Vagina (tissue), 2 donors: ENCODE results near the gene DENND4A. TPM values are rescaled to one million over a fixed set of nuclear protein-coding genes. Genes with fewer than 3 reads are reported as not detected.

Experiments used
- DNase-seq, 2 donors: peaks; one replicate each; pipeline ENCODE4 v3.0.0-alpha.2; 2017; ENCODE audit errors: extremely low spot score in 2 of 2
- H3K27ac ChIP-seq: fragments of 200-600 bp; sonication (generic); one replicate; pipeline ENCODE4 v1.5.1; 2019
- H3K27me3 ChIP-seq: fragments of 200-600 bp; sonication (generic); one replicate; pipeline ENCODE4 v1.5.1; 2019
- H3K36me3 ChIP-seq, 2 donors: fragments of 200-600 bp; sonication (generic); one replicate each; pipeline ENCODE4 v1.5.1; 2017 to 2019
- H3K4me1 ChIP-seq: fragments of 200-600 bp; sonication (generic); one replicate; pipeline ENCODE4 v1.5.1; 2019
- H3K4me3 ChIP-seq, 2 donors: fragments of 200-600 bp; sonication (generic); 1 replicate in 1 of 2; 2 replicates in 1 of 2; pipeline ENCODE4 v1.5.1; 2016 to 2019
- H3K9me3 ChIP-seq: fragments of 200-600 bp; sonication (generic); one replicate; pipeline ENCODE4 v1.5.1; 2019
- CTCF ChIP-seq, 3 experiments: fragments of 450-650 bp in 2 of 3; fragments of 200-600 bp in 1 of 3; sonication (generic) in 1 of 3; IDR thresholded peaks; one replicate each; pipeline ENCODE4 v1.5.1; 2017 to 2019; ENCODE audit warnings: antibody characterized with exemption in 3 of 3, mild to moderate bottlenecking in 2 of 3, moderate library complexity in 2 of 3
- POLR2A ChIP-seq, 2 donors: fragments of 450-650 bp; IDR thresholded peaks; one replicate each; pipeline ENCODE4 v1.6.1; 2017; ENCODE audit warnings: antibody characterized with exemption in 2 of 2, mild to moderate bottlenecking in 2 of 2, moderate library complexity in 2 of 2
- POLR2AphosphoS5 ChIP-seq, 2 donors: sonication (generic); formaldehyde crosslinking; IDR thresholded peaks; one replicate each; pipeline ENCODE4 v1.9.0; 2017; ENCODE audit warnings: antibody characterized with exemption in 2 of 2, mild to moderate bottlenecking in 2 of 2, low read depth in 1 of 2; ENCODE audit not compliant: insufficient read depth in 1 of 2
- intact Hi-C: fragments of 100-400 bp; cut with DNase I; formaldehyde crosslinking; loops from one replicate; pipeline ENCODE4 v1.15.1; 2023
- total RNA-seq: library from RNA; depleted of rRNA; stranded (reverse); fragments of >200 nt; gene quantifications from one replicate; pipeline ENCODE4 v1.2.3, GENCODE V29; 2016

Gene DENND4A
- total RNA-seq, 1 donor from 2014 or later, result 28.7 TPM

GRCh38 chr15:65759441-65759840, 32.7 kb downstream of the DENND4A start:
- TF ChIP-seq POLR2AphosphoS5 (IDR thresholded peaks at IDR 0.05; ENCODE audit: insufficient read depth in 1 of 2, low read depth in 1 of 2) (no peak), POLR2A (IDR thresholded peaks at IDR 0.05) (no peak), CTCF (IDR thresholded peaks at IDR 0.05) (no peak)
- no peak overlapping the region for H3K4me3 ChIP-seq
- H3K9me3 ChIP-seq, result no peaks in the 10 kb centered on the region
- no peak overlapping the region for H3K27ac ChIP-seq
- intact Hi-C loops, result no loop called here
- H3K4me1 ChIP-seq, result no peaks in the 10 kb centered on the region
- no peaks in the 10 kb centered on the region for H3K27me3 ChIP-seq
- DNase-seq, result no peak
- peaks cover 0 to 6% of the 10 kb centered on the region in 2 donors for H3K36me3 ChIP-seq

DNA sequence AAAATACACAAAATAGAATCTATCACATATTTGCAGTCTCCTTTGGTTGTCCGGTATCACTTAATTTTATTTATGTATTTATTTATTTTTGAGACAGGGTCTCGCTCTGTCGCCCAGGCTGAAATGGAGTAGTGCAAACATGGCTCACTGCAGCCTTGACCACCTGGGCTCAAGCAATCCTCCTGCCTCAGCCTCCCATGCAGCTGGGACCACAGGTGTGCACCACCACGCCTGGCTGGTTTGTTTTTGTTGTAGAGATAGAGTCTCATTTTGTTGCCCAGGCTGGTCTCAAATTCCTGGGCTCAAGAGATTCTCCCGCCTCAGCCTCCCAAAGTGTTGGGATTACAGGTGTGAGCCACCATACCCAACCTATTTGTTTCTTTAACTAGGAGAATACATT, 33.9 kb downstream of the DENND4A start:
- no peak overlapping the region for H3K4me3 ChIP-seq
- TF ChIP-seq POLR2A (IDR thresholded peaks at IDR 0.05) (no peak), POLR2AphosphoS5 (IDR thresholded peaks at IDR 0.05; ENCODE audit: insufficient read depth in 1 of 2, low read depth in 1 of 2) (no peak)

DNA sequence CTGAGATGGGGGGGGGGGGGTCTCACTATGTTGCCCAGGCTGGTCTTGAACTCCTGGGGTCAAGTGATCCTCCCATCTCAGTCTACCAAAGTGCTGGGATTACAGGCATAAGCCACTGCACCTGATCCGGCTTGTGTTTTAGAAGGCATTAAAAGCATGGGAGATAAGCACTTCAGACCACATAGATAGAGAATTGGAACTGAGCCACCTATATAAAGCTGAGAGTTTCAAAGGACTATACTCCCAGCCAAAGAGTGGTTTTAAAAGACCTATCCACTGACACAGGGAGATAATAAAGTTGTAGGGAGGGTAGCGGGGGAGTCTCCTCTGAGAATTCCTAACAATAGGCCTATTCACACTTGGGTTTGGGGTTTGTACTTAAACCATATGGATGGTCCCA, 34.8 kb downstream of the DENND4A start:
- Histone ChIP-seq H3K27ac (no peak overlapping the region), H3K36me3 (peaks cover 0 to 6% of the 10 kb centered on the region in 2 donors), H3K4me1 (no peaks in the 10 kb centered on the region), H3K4me3 (no peak overlapping the region), H3K9me3 (no peaks in the 10 kb centered on the region), H3K27me3 (no peaks in the 10 kb centered on the region)
- DNase-seq, result no peak
- intact Hi-C loops, result no loop called here
- TF ChIP-seq CTCF (IDR thresholded peaks at IDR 0.05) (no peak), POLR2A (IDR thresholded peaks at IDR 0.05) (no peak)

More for the DNA sequence above, 33.9 kb downstream of the DENND4A start:
- Histone ChIP-seq H3K36me3 (peaks cover 0 to 6% of the 10 kb centered on the region in 2 donors), H3K27ac (no peak overlapping the region), H3K27me3 (no peaks in the 10 kb centered on the region), H3K9me3 (no peaks in the 10 kb centered on the region), H3K4me1 (no peaks in the 10 kb centered on the region)
- DNase-seq, result no peak
- intact Hi-C loops, result no loop called here

DNA sequence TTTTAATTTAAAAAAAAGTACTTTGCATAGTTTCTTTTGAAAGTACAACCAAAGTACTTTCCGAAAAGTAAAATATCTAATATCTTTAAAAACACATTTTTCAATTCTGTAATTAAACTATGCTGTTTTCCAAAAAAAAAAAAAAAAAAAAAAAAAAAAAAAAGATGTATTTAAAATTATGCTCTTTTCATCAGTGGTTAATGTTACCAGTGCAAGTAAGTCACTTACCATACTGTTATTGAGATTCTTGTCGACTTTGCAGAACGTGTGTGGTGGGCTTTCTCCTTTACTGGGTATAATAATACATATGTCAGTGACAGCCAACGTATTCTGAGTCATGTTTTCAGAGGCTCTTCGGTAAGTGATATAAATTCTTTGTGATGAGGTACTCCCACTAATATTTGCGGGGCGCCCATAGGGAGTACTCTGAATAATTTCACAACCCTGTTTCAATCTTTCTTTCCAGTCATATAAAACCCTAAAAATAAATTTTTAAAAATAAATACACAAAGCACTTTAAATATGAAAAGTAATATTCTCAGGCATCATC, 39.9 kb downstream of the DENND4A start:
- DNase-seq, result no peak
- Histone ChIP-seq H3K36me3 (peaks cover 0 to 6% of the 10 kb centered on the region in 2 donors), H3K4me1 (no peaks in the 10 kb centered on the region), H3K9me3 (no peaks in the 10 kb centered on the region), H3K27me3 (no peaks in the 10 kb centered on the region), H3K27ac (no peak overlapping the region), H3K4me3 (no peak overlapping the region)
- intact Hi-C loops, result no loop called here
- no peak for TF ChIP-seq CTCF (IDR thresholded peaks at IDR 0.05)
- TF ChIP-seq POLR2A (IDR thresholded peaks at IDR 0.05), result no peak
- TF ChIP-seq POLR2AphosphoS5 (IDR thresholded peaks at IDR 0.05; ENCODE audit: insufficient read depth in 1 of 2, low read depth in 1 of 2), result no peak

- Histone ChIP-seq H3K27ac (no peak overlapping the region), H3K4me1 (no peaks in the 10 kb centered on the region), H3K27me3 (no peaks in the 10 kb centered on the region), H3K9me3 (no peaks in the 10 kb centered on the region), H3K4me3 (no peak overlapping the region), H3K36me3 (peaks cover 0 to 6% of the 10 kb centered on the region in 2 donors)
- no peak for TF ChIP-seq POLR2A (IDR thresholded peaks at IDR 0.05)
- TF ChIP-seq POLR2AphosphoS5 (IDR thresholded peaks at IDR 0.05; ENCODE audit: insufficient read depth in 1 of 2, low read depth in 1 of 2), result no peak
- no peak for TF ChIP-seq CTCF (IDR thresholded peaks at IDR 0.05)
- intact Hi-C loops, result no loop called here
- no peak for DNase-seq
Observed at GRCh38 chr15:65751431-65751830, 40.7 kb downstream of the DENND4A start.
